KG1 (cell line): ENCODE results near the gene KIAA0040.

Experiments
- DNase-seq: peaks from one replicate; lab custom pipeline; 2025; lab: John Stamatoyannopoulos, UW

Gene KIAA0040

GRCh38 chr1:175200678-175201521 is 8.3 kb upstream of the KIAA0040 start:
- no peak for DNase-seq

- no peak for DNase-seq
Measured at GRCh38 chr1:175198332-175198731, 5.8 kb upstream of the KIAA0040 start.

- peak; percentile 27 for DNase-seq
Measured at GRCh38 chr1:175197531-175197930, 5.0 kb upstream of the KIAA0040 start.

- DNase-seq = no peak
Measured at GRCh38 chr1:175195798-175196197, 3.2 kb upstream of the KIAA0040 start.

GRCh38 chr1:175195281-175195680 is 2.7 kb upstream of the KIAA0040 start:
- DNase-seq = no peak

GRCh38 chr1:175193527-175193910 is 943 bp upstream of the KIAA0040 start:
- DNase-seq = no peak

- DNase-seq = no peak
Measured at GRCh38 chr1:175192111-175192629, 406 bp downstream of the KIAA0040 start.

GRCh38 chr1:175191659-175192058 is 917 bp downstream of the KIAA0040 start:
- no peak for DNase-seq

- DNase-seq = peak; percentile 10
Measured at GRCh38 chr1:175188936-175189335, 3.6 kb downstream of the KIAA0040 start.

- DNase-seq = no peak
Measured at GRCh38 chr1:175186433-175187160, 6.0 kb downstream of the KIAA0040 start.

- DNase-seq = no peak
Measured at GRCh38 chr1:175185903-175186302, 6.7 kb downstream of the KIAA0040 start.

GRCh38 chr1:175183586-175183985 is 9.0 kb downstream of the KIAA0040 start:
- DNase-seq = no peak

GRCh38 chr1:175182201-175182746 is 10.3 kb downstream of the KIAA0040 start:
- DNase-seq = no peak

GRCh38 chr1:175179837-175180590 is 12.6 kb downstream of the KIAA0040 start:
- no peak for DNase-seq

- no peak for DNase-seq
Measured at GRCh38 chr1:175178456-175178855, 14.1 kb downstream of the KIAA0040 start.

GRCh38 chr1:175178056-175178455 is 14.5 kb downstream of the KIAA0040 start:
- DNase-seq = no peak

- no peak for DNase-seq
Measured at GRCh38 chr1:175176246-175176645, 16.3 kb downstream of the KIAA0040 start.

- DNase-seq = no peak
Measured at GRCh38 chr1:175174309-175175102, 18.1 kb downstream of the KIAA0040 start.

GRCh38 chr1:175173531-175173930 is 19.0 kb downstream of the KIAA0040 start:
- DNase-seq = no peak

GRCh38 chr1:175172503-175172902 is 20.1 kb downstream of the KIAA0040 start:
- DNase-seq = no peak
